Small intestine (tissue), 7 donors: ENCODE results near the gene MAP2K5. TPM values are rescaled to one million over a fixed set of nuclear protein-coding genes. Genes with fewer than 3 reads are reported as not detected.
A peak's percentile ranks its signal among the peaks of the same experiment; 100 is the strongest.

ENCODE experiments used
- DNase-seq, 2 donors: peaks; one replicate each; pipeline versions ENCODE4 v3.0.0 to v3.0.0-alpha.2; 2013
- FAIRE-seq: peaks from 2 replicates; lab custom pipeline; 2012; peaks lifted over from hg19 to GRCh38; lab: Jason Lieb, UNC
- H3K27ac ChIP-seq, 3 donors: one replicate each; pipeline ENCODE4 v1.5.1; 2013; ENCODE audit warnings: low read length in 2 of 3, mild to moderate bottlenecking in 2 of 3, control low read depth in 1 of 3, inconsistent platforms in 1 of 3, low read depth in 1 of 3, moderate library complexity in 1 of 3
- H3K27me3 ChIP-seq, 3 donors: one replicate each; pipeline ENCODE4 v1.6.1; 2013; ENCODE audit warnings: low read length in 3 of 3, inconsistent platforms in 1 of 3; ENCODE audit not compliant: control insufficient read depth in 3 of 3, insufficient read depth in 3 of 3
- H3K36me3 ChIP-seq, 3 donors: one replicate each; pipeline ENCODE4 v1.6.1; 2013; ENCODE audit warnings: low read length in 3 of 3, inconsistent platforms in 1 of 3, low read depth in 1 of 3, mild to moderate bottlenecking in 1 of 3, moderate library complexity in 1 of 3; ENCODE audit not compliant: control insufficient read depth in 3 of 3, insufficient read depth in 2 of 3
- H3K4me1 ChIP-seq, 3 donors: one replicate each; pipeline ENCODE4 v1.6.1; 2013; ENCODE audit warnings: low read length in 2 of 3, inconsistent platforms in 1 of 3, low read depth in 1 of 3, mild to moderate bottlenecking in 1 of 3, moderate library complexity in 1 of 3; ENCODE audit not compliant: control insufficient read depth in 3 of 3, insufficient read depth in 2 of 3
- H3K4me3 ChIP-seq, 3 donors: one replicate each; pipeline ENCODE4 v1.5.1; 2013; ENCODE audit warnings: low read length in 3 of 3, control low read depth in 1 of 3, inconsistent platforms in 1 of 3, low read depth in 1 of 3, mild to moderate bottlenecking in 1 of 3, moderate library complexity in 1 of 3
- H3K9me3 ChIP-seq, 2 donors: one replicate each; pipeline ENCODE4 v1.6.1; 2013; ENCODE audit warnings: low read depth in 1 of 2, low read length in 1 of 2; ENCODE audit not compliant: control insufficient read depth in 2 of 2, insufficient read depth in 1 of 2
- WGBS, 3 donors: extraction: QIAGEN DNeasy Blood & Tissue Kit; methylation state at CpG; one replicate each; pipeline ENCODE4 v1.1.7; 2013; 5-methylcytosine and 5-hydroxymethylcytosine counted together
- polyA plus RNA-seq, 4 donors: library from polyadenylated mRNA; stranded (reverse) in 3 of 4; unstranded in 1 of 4; fragments of 200-250 nt in 3 of 4; fragments of 120-200 nt in 1 of 4; gene quantifications; one replicate each; pipeline versions ENCODE4 v1.2.1 to v1.2.3, GENCODE V29; 2013
- donor health status: healthy with polysubstance abuse.
- donor health status: control.
- donor health status: control.
- donor health status: Bipolar disorder and iron deficiency.
- donor health status: healthy.

MAP2K5 gene
- polyA plus RNA-seq, 4 donors = 10.5 to 15.6 (median 11.8) TPM

- peak overlapping the region; percentile 77 to 88 (median 82) for H3K27ac ChIP-seq
- peaks cover 0 to 25% (median 7%) of the 10 kb centered on the region in 3 donors for H3K4me1 ChIP-seq
- WGBS, 3 donors = 66 to 79% (median 75%) methylated on average over 5 of the region's 5 CpGs
These were observed 29.3 kb downstream of the MAP2K5 start for GRCh38 chr15:67571648-67572415.

GRCh38 chr15:67573194-67573593, 30.7 kb downstream of the MAP2K5 start:
- Histone ChIP-seq H3K4me1 (peaks cover 0 to 25% (median 7%) of the 10 kb centered on the region in 3 donors), H3K27me3 (no peaks in the 10 kb centered on the region), H3K9me3 (no peaks in the 10 kb centered on the region), H3K36me3 (peaks cover 0 to 7% (median 0%) of the 10 kb centered on the region in 3 donors), H3K27ac (no peak overlapping the region), H3K4me3 (no peak overlapping the region)
- WGBS, 3 donors = 91 to 95% (median 93%) methylated on average over 3 of the region's 3 CpGs
- FAIRE-seq (no peak), DNase-seq (no peak)

More at GRCh38 chr15:67571648-67572415, 29.3 kb downstream of the MAP2K5 start:
- FAIRE-seq (no peak), DNase-seq (peak; percentile 68 to 76)
- Histone ChIP-seq H3K4me3 (no peak overlapping the region), H3K36me3 (peaks cover 0 to 5% (median 0%) of the 10 kb centered on the region in 3 donors), H3K27me3 (no peaks in the 10 kb centered on the region), H3K9me3 (no peaks in the 10 kb centered on the region)

DNA sequence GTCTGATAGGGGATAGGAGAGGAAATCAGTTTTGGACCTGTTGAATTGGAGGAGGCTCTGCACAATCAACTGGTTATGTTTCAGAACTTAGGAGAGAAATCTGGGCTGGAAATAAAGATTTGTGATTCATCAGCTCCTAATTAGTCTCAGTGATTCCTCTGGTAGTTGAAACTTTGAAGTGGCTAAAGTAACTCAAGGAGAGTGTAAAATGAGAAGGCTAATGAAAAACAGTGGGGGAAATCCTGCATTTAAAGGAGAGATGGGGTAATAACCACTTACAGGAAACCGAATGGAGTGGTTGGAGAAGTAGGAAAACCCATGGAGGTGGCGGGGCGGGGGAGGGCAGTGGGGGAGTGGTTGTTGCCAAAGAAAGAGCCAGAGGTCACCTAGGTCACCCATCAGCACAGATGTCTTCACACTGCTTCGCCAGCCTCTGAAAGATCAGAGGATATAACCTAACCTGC, 32.6 kb downstream of the MAP2K5 start:
- 84 to 87% (median 85%) methylated on average over 4 of the region's 4 CpGs for WGBS, 3 donors

DNA sequence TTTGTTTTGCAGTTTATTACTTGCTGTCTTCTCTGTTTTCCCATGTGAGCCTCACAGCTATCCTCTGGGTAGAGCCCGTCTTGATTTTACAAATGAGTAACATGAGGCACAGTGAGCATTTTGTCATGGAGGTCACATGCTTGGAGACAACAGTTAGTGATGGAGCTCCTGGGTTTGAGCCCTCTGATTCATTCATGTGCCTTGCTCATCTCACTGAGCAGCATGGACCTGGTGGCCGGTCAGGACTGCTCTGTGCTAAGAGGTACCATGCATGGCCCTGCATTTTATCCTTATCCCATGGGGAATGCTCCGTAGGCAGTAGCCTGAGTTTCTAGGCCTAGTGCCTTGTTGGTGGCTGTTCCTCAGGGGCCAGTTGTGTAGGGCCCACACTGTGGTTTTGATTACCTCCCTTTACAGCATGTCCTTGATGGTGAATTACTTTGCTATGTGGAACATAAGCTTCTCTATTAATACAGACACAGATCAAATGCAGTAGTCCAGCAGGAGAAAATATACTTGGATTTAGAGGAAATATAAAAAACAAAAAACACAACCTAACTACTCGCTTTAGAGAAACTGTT, 35.6 kb downstream of the MAP2K5 start:
- no peak overlapping the region for H3K4me3 ChIP-seq
- no peak overlapping the region for H3K27ac ChIP-seq
- no peaks in the 10 kb centered on the region for H3K27me3 ChIP-seq
- DNase-seq (no peak), FAIRE-seq (no peak)
- 93 to 97% (median 94%) methylated on average over 4 of the region's 4 CpGs for WGBS, 3 donors
- H3K4me1 ChIP-seq = no peaks in the 10 kb centered on the region
- H3K9me3 ChIP-seq = no peaks in the 10 kb centered on the region
- H3K36me3 ChIP-seq = peaks cover 0 to 6% (median 2%) of the 10 kb centered on the region in 3 donors

More for the DNA sequence above, 32.6 kb downstream of the MAP2K5 start:
- Histone ChIP-seq H3K36me3 (peaks cover 0 to 8% (median 2%) of the 10 kb centered on the region in 3 donors), H3K27me3 (no peaks in the 10 kb centered on the region), H3K4me1 (peaks cover 0 to 19% (median 0%) of the 10 kb centered on the region in 3 donors), H3K4me3 (no peak overlapping the region), H3K9me3 (no peaks in the 10 kb centered on the region), H3K27ac (no peak overlapping the region)
- no peak for FAIRE-seq
- DNase-seq = no peak

DNA sequence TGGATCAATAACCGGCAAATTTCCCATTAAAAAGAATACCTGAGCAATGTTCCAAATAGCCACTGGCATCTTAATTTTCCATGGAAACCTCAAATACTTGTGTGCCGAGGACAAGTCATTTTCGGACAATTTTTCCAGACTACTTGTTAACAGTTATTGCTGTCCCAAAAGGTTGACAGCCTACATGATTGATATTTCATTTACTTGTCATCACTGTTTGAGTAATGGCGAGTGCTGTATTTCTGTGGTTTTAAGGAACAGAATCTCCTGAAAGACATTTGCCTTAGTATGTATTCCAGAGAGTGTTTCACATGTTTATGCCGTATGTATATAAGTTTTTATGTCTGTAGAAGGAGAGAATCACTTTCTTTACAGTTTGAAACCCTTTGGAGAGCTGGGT, 36.7 kb downstream of the MAP2K5 start:
- no peaks in the 10 kb centered on the region for H3K9me3 ChIP-seq
- 95 to 96% (median 96%) methylated on average over 5 of the region's 5 CpGs for WGBS, 3 donors
- no peak for FAIRE-seq

GRCh38 chr15:67579967-67580366, 37.5 kb downstream of the MAP2K5 start:
- 88 to 96% (median 92%) methylated on average over 4 of the region's 4 CpGs for WGBS, 3 donors
- H3K27me3 ChIP-seq = no peaks in the 10 kb centered on the region
- no peak for FAIRE-seq
- no peaks in the 10 kb centered on the region for H3K4me1 ChIP-seq
- no peaks in the 10 kb centered on the region for H3K9me3 ChIP-seq
- no peak for DNase-seq
- no peak overlapping the region for H3K4me3 ChIP-seq
- H3K36me3 ChIP-seq = peaks cover 0 to 6% (median 2%) of the 10 kb centered on the region in 3 donors
- H3K27ac ChIP-seq = no peak overlapping the region

More for the DNA sequence above, 36.7 kb downstream of the MAP2K5 start:
- Histone ChIP-seq H3K4me3 (no peak overlapping the region), H3K36me3 (peaks cover 0 to 2% (median 2%) of the 10 kb centered on the region in 3 donors), H3K4me1 (no peaks in the 10 kb centered on the region), H3K27ac (no peak overlapping the region), H3K27me3 (no peaks in the 10 kb centered on the region)
- DNase-seq = no peak

DNA sequence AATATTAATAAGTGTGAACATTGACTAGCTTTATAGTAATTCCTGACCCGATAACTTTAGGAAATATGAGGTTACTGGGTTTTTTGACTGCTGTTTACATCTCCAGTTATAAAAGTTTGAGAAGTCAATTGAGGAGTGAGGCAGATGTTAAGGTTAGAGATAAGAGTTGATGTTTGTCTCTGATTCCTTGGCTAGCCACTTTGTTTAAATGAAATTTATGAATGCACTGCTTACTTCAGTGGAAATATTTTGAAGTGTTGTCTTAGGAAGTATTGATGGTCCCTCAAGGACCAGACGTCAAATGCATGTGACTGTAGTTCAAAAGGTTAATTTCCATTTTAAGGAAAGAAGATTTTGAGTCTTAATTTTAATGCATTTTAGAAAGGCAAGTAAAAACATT, 41.7 kb downstream of the MAP2K5 start:
- 67 to 88% (median 76%) methylated on average over 2 of the region's 2 CpGs for WGBS, 3 donors
- FAIRE-seq (no peak), DNase-seq (no peak)
- no peaks in the 10 kb centered on the region for H3K27me3 ChIP-seq
- H3K36me3 ChIP-seq = peaks cover 0 to 20% (median 3%) of the 10 kb centered on the region in 3 donors
- H3K27ac ChIP-seq = no peak overlapping the region
- H3K9me3 ChIP-seq = no peaks in the 10 kb centered on the region
- no peaks in the 10 kb centered on the region for H3K4me1 ChIP-seq
- no peak overlapping the region for H3K4me3 ChIP-seq

DNA sequence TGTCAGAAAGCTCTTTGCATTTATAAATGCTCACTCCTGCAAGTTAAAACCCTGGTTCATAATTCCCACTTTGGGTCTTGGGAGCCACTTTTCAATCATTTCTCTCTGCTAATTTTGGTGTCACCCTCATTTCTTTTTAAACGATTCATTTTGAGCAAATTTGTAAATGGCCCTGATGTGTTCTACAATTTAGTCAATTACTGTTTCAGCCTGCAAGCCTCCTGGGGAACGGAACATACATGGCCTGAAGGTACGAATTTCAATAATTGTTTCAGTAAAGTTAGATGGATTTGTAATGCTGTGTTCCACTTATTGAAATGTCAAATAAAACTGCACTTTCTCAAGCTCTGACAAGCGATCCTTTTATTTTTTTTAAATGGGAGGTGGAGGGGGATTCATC, 43.2 kb downstream of the MAP2K5 start:
- H3K9me3 ChIP-seq = no peaks in the 10 kb centered on the region
- WGBS, 3 donors = 94 to 96% (median 96%) methylated on average over 4 of the region's 4 CpGs
- no peak for FAIRE-seq

More for the DNA sequence above, 43.2 kb downstream of the MAP2K5 start:
- no peaks in the 10 kb centered on the region for H3K4me1 ChIP-seq
- no peak overlapping the region for H3K4me3 ChIP-seq
- no peak overlapping the region for H3K27ac ChIP-seq
- H3K27me3 ChIP-seq = no peaks in the 10 kb centered on the region
- no peak for DNase-seq
- peaks cover 0 to 23% (median 3%) of the 10 kb centered on the region in 3 donors for H3K36me3 ChIP-seq
